GM18505 (cell line): ENCODE measurements around the gene UGT1A8.
"Not testable (repeated sequence)": the region's sequence is repeated elsewhere in the genome, so short reads cannot be mapped to it uniquely, and the experiment has no call there.

Experiments used
- ATAC-seq: cut with Tn5 transposase; IDR thresholded peaks from one replicate; pipeline ENCODE4 v1.9.1; 2021; ENCODE audit not compliant: unreplicated experiment
- POLR2A ChIP-seq: IDR thresholded peaks from 4 replicates; pipeline ENCODE4 v1.6.1; 2011; ENCODE audit warnings: borderline replicate concordance; ENCODE audit not compliant: insufficient read depth, insufficient read length; ENCODE audit errors: extremely low read depth

UGT1A8 gene

GRCh38 chr2:233604826-233605225 is 12.6 kb upstream of the UGT1A8 start:
- TF ChIP-seq POLR2A, result no peak
- ATAC-seq, result no peak

DNA sequence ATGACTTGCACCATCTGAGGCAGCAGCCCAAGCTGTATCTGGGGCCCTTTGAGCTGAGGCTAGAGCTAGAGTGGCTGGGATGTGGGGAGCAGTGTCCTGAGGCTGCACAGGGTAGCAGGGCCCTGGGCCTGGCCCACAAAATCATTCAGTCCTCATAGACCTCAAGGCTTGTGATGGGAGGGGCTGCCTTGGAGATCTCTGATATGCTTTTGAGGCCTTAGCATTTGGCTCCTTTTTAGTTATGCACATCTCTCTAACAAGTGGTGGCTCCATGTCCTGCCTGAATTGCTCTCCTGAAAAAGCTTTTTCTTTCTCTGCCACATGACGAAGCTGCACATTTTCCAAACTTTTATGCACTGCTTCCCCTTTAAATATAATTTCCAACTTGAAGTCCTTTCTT is 11.8 kb upstream of the UGT1A8 start:
- no peak for TF ChIP-seq POLR2A

DNA sequence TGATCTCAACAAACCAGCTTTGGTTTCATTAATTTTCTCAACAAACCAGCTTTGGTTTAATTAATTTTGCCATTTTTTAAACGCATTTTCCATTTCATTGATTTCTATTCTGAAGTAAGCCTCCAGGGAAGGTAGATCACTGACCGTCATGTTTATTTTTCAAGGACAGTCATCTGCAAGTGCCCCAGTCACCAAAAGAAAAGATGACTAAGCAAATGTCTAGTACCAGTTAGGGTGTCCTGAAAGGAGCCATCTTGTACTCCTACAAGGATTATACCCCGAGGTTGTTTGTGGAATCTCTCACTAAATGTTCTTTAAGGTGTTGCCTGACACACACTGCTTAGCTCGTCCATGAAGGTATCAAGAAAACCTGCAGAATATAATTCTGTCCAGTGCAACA is 6.1 kb upstream of the UGT1A8 start:
- TF ChIP-seq POLR2A, result no peak
- ATAC-seq, result no peak

More for the DNA sequence above, 11.8 kb upstream of the UGT1A8 start:
- ATAC-seq, result no peak

DNA sequence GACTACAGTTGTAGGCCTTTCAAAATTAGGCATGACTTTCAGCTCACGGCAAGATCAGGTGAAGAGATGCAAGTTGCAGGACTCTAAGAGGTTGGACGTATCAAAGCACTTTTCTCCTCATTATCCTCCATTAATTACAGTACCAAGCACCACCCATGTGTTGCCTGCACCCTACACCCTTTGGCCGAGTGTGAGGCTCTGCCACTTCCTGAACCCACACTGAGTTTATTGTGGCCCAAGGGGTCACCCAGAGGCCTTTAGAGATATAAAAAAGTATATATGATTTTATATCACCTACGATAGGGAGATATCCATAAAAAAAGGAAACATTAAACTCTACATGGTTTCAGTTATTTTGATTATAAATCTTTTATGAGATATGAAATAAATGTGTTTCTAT is 2.8 kb downstream of the UGT1A8 start:
- TF ChIP-seq POLR2A, result no peak
- ATAC-seq, result no peak

GRCh38 chr2:233621863-233622262 is 4.4 kb downstream of the UGT1A8 start:
- ATAC-seq, result not testable (repeated sequence)

DNA sequence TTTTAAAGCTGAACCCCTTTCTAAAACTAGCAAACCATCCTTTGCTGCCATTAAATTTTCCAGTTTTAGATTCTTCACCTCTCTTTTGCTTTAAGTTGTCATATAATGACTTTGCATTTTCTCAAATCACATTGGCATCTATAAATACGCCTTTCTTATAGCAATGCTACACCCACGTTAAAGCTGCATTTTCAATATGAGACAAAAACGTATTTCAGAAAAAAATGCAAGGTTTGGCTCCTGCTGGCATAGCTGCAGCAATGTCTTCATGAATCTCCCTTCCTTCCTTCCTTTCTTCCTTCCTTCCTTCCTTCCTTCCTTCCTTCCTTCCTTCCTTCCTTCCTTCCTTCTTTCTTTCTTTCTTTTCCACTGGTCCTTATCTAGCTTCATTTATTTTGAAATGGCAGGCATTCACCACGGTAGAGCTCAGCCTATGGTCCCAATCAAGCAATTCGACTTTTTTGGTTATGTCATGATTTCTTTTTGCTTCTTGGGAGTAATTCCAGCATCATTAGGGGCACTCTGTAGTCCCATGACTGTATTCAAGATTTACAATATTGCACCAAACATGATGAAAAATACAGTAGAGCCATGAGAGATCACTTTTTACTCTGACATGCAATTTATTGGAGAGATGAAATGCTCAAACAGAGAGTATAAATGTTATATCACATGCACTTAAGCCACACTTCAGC is 10.0 kb downstream of the UGT1A8 start:
- no peak for ATAC-seq
- no peak for TF ChIP-seq POLR2A

- ATAC-seq, result not testable (repeated sequence)
Measured at GRCh38 chr2:233636306-233636705, 18.9 kb downstream of the UGT1A8 start, which contains the start of gene UGT1A10. UGT1A10 (plus strand) TSS chr2:233636448; CDS start chr2:233636523, 75 bp downstream.

DNA sequence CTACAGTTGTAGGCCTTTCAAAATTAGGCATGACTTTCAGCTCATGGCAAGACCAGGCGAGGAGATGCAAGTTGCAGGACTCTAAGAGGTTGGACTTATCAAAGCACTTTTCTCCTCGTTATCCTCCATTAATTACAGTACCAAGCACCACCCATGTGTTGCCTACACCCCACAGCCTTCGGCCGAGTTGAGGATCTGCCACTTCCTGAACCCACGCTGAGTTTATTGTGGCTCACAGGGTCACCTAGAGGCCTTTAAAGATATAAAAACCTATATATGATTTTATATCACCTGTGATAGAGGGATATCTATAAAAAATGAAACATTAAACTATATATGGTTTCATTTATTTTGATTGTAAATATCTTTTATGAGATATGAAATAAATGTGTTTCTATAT is 21.4 kb downstream of the UGT1A8 start:
- TF ChIP-seq POLR2A, result no peak
- ATAC-seq, result no peak

- TF ChIP-seq POLR2A, result no peak
- ATAC-seq, result no peak
Measured at GRCh38 chr2:233639860-233640259, 22.4 kb downstream of the UGT1A8 start.

DNA sequence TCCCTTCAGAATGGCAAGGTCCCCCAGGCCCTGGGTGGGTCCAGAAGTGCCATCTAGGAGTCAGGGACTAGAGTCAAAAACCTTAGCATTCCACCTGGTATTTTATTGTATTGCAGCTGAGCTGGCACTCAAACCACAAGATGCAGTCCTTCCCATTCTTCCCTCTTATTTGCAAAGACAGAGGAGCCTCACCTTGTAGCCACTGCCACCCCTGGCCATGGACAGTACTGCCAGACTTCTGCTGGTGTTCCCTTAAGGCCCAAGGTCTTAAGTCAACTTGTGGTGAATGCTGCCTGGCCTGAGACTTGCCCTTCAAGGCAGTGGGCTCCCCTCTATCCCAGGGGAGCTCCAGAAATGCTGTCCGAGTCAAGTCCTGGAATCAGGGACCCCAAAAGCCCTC is 25.7 kb downstream of the UGT1A8 start:
- ATAC-seq, result no peak
- no peak for TF ChIP-seq POLR2A

DNA sequence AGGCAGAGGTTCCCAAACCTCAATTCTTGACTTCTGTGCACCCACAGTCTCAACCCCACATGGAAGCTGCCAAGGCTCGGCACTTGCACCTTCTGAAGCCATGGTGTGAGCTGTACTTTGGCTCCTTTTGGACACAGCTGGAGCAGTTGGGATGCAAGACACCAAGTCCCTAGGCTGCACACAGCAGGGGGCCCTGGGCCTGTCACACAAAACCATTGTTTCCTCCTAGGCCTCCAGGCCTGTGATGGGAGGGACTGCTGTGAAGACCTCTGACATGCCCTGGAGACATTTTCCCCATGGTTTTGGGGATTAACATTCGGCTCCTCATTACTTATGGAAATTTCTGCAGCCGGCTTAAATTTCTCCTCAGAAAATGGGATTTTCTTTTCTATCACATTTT is 28.6 kb downstream of the UGT1A8 start:
- ATAC-seq, result not testable (repeated sequence)

- TF ChIP-seq POLR2A, result no peak
- ATAC-seq, result no peak
Measured at GRCh38 chr2:233650981-233651380, 33.5 kb downstream of the UGT1A8 start.

- no peak for TF ChIP-seq POLR2A
- ATAC-seq, result no peak
Measured at GRCh38 chr2:233651430-233651829, 34.0 kb downstream of the UGT1A8 start.

- TF ChIP-seq POLR2A, result no peak
Measured at GRCh38 chr2:233654501-233654900, 37.1 kb downstream of the UGT1A8 start.

GRCh38 chr2:233655043-233655442 is 37.6 kb downstream of the UGT1A8 start:
- TF ChIP-seq POLR2A, result no peak
- no peak for ATAC-seq

More at GRCh38 chr2:233654501-233654900, 37.1 kb downstream of the UGT1A8 start:
- ATAC-seq, result no peak

- ATAC-seq, result not testable (repeated sequence)
Measured at GRCh38 chr2:233655943-233656342, 38.5 kb downstream of the UGT1A8 start.
